Endometrial microvascular endothelial cells (primary cell): ENCODE data around the gene OPA1. TPM values are rescaled to one million over a fixed set of nuclear protein-coding genes. Genes with fewer than 3 reads are reported as not detected.

Source experiments
- in situ Hi-C: cut with HindIII; loops from 2 replicates; pipeline ENCODE4 v1.10.0; 2017; ENCODE audit warnings: low sequenced_read_pairs, low pct_unique_long_range_greater_than_20kb; ENCODE audit errors: inconsistent ontology term
- total RNA-seq: library from RNA; depleted of rRNA; stranded (reverse); fragments of >200 nt; gene quantifications from one replicate; pipeline ENCODE4 v1.2.3, GENCODE V29; 2015; ENCODE audit errors: inconsistent ontology term

The OPA1 gene
- total RNA-seq, 1 donor from 2014 or later: 37.5 TPM

DNA sequence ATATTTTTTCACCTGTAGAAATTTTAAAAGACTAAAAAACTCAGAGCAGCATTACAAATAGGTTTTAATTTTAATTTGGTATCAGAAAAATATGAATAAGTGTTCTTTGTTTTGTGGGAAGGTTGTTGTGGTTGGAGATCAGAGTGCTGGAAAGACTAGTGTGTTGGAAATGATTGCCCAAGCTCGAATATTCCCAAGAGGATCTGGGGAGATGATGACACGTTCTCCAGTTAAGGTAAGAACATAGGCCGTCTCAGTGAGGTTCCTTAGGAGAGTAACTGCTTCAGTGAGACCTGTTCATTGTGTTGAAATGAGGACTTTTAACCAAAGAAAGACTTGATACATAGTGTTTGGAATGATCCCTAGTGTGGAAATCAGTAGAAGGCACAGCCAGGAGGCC is 44.8 kb downstream of the OPA1 start:
- in situ Hi-C loops: no loop called here

DNA sequence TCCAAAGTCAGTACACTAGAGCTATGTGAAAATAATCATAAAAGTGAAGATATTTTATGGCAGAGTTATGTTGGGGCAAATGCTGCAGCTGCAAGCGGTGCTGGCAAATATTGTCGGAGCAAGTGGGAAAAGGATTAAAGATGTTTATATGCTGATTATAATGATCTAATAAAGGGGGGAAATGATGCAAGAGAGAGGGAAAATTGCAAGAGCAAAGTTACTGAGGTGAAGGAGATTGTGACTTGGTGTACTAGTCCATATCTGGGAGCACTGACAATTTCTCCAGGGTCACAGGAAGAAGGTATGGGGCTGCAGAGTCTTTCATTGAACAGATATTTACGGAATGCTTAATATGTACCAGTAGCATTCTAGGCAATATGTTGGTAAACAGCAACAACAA is 45.8 kb downstream of the OPA1 start:
- in situ Hi-C loops: no loop called here

DNA sequence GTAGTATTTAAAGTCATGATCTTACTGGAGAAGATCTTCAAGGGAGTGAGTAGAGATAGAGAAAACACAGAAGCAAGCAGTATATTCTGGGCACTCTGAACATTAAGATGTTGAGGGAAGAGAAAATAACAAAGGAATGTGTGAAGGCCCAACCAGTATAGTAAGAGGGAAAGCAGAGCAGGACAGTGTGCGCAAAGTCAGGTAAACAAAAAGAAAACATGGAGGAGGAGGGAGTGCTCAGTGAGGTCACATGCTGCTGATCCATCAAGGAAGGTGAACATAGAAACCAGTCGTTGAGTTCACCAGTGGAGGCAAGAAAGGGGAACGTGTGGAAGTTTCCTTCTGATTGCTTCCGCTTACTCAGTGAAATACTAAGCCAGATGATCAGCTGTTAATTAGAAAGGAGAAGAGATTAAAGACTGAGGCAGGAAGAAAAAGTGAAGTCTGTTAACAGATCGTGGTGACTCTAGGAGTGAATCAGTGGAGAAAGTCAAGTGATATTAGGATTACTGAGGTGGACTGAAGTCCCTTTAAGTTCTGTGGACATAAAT is 47.2 kb downstream of the OPA1 start:
- in situ Hi-C loops: no loop called here

DNA sequence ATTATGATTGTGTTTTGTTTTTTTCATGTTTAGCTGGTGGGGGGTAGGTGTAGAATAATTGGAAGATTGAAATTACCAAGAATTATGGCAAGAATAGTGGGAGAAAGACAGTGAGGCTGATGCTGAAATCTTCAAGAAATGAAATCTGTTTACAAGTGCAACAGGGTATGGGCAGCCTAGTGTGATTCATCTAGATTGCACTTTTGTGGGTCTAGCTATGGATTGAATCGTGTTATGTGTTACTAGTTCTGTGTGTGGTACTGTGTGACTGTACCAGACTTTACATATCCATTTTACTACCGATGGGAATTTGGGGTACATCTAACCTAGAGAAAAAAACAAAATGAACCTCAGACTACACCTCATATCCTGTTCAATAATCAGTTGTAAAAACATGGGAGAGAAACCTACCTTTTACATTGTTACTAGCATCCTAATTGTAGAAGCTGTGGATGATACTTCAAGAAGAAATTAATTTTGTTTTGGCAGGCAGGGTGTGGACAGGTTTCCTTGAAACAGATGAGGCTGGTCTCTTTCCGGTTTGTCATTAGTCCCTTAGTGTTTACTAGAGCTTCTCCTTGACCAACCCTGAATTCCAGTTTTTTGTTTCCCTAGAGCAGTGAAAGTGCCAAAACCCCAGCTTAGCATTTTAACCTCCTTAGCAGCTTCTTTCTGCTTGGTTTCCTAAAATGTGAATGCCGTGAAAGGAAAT is 47.9 kb downstream of the OPA1 start:
- in situ Hi-C loops: no loop called here

DNA sequence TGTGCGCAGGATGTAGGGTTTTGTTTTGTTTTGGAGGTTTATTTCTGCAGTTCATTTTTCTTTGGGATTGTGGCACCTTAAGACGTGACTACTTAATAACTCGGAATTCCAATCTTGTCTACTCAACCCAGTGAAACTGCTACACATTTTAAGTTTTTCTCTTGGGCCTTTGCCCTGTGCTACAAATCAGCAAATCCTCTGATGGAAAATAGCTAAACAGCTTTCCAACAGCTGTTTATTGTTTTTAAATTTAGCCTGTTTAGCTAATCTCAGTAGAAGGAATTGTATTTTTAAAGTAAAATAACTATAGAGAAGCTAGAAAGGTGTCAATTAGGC is 48.4 kb downstream of the OPA1 start:
- in situ Hi-C loops: no loop called here

DNA sequence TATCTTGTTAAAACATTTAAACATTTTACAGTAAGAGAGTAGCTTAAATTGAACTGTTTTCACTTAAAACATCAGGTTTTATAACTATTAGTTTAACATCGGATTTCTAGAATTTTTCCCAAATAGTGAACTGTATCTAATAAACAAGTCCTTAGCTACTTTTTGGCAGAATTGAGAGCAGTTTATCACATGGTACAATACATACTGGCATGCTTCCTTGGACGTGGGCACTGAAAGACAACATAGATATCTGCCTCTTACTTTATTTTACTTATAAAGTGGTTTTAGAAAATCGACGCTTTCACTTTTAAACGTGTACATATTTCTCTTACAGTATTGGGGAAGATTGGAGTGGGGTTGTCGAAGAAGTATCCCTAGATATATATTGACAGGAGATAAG is 52.8 kb downstream of the OPA1 start:
- in situ Hi-C loops: no loop called here

DNA sequence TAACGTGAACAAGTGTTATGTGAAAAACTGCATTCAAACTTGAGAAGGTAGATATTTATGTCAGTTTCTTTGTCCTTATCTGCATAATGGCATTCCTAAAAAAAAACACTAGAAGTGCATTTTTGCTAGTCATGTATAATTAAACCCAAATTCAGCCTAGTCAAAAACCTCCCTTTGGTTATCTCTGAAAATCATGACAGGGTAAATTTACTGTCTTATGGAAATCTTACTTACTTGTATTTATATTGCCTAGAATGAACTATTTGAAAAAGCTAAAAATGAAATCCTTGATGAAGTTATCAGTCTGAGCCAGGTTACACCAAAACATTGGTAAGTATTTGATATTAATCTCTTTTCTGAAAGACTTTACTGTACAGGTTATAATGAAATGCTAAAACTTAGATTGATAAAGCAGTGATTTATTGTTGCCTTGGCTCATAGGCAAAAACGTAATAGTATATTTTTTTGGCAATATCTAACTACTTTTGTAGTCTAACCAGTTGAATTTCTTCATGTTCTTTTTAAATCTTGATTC is 55.6 kb downstream of the OPA1 start:
- in situ Hi-C loops: no loop called here

DNA sequence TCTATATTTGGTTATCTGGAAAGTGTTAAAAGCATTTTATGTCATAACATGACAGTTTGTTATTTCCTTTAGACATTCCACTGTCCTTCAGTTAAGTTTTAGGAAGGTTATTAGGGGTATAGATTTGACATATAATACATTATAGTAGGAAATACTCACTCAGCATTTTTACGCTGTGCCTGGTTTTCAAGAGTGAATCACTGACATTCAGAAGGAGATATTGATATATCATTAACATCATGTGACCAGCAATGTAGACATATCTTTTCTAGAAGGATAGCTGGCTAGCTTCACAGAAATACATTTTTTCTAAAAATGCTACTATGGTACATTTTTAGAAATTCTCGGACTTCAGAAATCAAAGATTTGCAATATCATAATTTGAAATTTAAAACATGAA is 57.6 kb downstream of the OPA1 start:
- in situ Hi-C loops: no loop called here

DNA sequence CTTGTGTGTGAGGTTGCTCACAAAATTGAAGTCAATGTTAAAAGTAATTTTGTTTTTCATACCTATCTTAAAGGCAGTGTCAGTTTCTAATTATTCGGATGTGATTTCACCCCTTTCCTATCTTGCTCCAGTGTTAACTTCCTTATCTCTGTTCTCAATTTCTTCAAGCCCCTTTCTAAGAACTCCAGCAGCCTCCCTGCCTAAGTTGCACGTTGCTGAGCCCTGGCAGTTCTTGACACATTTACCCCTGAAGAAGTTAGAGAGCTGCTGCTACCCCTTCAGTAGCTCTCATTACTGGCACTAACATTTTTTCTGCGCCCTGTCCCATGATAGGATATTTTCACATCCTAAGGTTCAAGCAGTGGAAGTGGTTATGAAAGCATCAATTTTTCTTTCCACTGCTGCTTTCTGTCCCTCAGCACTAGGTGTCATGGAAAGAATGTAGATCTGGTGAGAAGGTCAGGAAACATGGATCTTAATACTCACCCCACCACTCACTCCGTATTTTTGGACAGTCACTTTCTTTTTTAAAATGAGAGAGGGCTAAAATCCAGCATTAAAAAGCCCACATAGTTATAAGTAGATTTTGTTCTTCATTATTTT is 62.9 kb downstream of the OPA1 start:
- in situ Hi-C loops: no loop called here

DNA sequence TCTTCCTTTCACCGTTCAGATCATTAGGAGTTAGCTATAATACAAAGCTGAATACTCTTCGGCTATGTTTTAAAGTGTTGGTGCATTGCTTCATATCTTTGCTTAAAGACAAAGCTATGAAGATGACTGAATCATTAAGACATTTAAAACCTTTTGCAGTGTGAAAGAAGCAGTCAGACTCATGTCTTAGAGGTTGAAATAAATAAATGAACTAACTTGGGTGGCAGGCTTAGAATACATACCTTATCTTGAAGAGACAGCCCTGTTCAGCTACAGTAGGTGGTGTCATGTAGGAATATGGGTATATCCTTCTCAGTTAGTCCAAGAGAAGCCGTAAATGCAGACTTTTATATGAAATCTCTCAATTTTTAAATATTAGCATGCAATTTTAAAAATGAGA is 63.4 kb downstream of the OPA1 start:
- in situ Hi-C loops: no loop called here

DNA sequence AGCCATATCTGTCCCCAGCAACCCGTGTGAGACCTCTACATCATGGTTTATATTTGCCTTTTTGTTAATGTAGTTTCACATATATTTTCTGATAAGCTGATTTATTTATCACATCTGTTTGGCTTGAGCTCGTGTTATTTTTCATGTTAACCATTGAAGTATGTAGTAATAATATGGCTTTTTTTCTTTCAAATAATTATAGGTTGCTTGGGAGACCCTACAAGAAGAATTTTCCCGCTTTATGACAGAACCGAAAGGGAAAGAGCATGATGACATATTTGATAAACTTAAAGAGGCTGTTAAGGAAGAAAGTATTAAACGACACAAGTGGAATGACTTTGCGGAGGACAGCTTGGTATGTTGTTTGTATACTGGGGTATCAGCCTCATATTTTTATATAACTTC is 63.9 kb downstream of the OPA1 start:
- in situ Hi-C loops: no loop called here

DNA sequence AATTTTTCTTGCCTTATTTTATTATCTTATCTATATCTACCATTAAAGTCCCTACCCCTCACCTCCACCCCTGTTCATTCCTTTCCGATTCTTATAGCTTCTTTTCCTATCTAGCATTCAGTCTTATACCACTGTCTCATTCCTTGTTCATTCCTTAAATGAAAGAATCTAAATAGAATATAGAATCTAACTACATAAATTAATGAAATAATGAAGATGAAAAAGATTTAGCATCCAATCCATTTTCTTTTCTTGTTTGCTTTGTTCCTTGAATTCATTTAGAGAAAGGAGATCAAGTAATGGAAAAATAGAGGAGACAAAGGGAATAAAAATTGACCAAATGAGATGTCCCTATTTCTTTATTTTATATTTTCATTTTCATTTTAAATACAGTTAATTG is 67.2 kb downstream of the OPA1 start:
- in situ Hi-C loops: no loop called here

DNA sequence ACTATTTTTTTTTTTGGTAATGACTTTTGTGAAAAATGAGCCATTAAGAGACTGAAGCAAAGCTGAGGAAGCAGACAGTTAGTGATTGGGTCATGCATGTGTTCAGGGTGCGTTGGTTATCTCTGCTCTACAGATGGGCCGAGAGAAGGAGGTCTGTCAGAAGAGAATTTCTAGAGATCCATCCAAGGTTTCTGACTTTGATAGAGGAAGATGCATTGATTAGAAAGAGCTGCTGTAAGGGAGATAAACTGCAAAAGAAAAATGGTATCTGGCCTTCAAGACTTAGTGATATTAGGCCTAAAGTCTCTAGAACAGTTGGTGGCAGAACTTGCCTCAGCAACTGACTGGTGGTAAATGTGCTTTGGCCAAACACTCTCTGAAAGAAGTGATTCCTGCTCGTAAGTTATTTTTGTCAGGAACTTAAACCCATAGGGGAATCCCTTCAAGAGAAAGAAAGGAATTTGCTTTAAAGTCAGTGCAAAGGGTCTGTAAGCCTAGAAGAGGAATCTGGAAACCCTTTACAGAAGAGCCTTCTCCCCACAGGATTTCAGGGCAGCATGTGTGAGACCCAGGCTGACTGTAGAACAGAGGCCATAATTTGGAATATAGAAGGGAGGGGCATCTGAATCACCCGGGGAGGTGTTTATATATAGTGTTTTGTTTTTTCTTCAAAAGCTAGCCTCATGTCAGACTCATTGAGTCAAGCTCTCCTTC is 67.8 kb downstream of the OPA1 start:
- in situ Hi-C loops: no loop called here

DNA sequence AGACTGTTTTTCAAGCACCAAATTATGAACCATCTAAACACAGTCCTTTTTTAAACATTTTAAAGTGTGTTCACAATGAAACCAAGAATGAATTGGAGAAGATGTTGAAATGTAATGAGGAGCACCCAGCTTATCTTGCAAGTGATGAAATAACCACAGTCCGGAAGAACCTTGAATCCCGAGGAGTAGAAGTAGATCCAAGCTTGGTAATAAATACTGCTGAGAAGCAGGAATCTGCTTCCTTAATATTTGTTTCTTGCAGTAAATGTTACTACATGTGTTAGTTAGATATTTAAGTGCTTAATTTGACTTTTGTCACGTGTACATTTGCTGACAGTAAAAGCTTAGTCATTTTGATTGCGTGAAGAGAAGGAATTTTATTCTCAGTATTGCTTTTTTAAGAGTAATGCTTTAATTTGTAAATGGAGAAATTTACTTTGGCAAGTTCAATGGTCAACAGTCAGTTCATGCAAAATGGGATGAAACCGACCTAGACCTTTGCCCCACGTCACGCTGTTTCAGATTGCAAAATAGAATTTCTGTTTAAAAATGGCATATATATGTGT is 69.8 kb downstream of the OPA1 start:
- in situ Hi-C loops: no loop called here

DNA sequence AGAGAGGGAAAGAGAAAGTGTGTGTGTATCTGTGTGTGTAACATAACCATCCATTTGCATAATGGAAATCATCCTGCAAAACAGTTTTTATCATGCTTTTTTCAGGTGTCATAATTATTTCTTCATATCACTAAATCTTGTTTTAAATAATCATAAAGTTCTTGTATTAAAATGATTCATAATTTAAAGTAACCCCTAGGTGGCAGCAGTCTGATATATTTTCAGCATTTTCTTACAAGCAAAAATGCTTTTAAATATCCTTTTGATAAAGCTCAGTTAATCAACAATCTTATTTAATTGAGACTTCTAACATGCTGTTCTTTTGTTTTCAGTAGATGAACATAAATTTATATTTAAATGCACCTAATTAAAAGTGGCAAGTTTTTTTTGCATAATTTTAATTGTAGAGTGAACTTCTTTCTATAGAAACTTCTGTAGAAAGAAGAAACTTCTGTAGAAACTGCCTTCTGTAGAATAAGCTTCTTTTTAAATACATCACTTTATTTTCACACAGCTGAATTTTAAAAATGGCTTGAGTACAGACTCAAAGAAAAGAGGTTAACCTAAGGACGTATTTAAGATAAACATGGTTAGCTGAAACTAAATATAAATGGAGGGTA is 72.5 kb downstream of the OPA1 start:
- in situ Hi-C loops: no loop called here

DNA sequence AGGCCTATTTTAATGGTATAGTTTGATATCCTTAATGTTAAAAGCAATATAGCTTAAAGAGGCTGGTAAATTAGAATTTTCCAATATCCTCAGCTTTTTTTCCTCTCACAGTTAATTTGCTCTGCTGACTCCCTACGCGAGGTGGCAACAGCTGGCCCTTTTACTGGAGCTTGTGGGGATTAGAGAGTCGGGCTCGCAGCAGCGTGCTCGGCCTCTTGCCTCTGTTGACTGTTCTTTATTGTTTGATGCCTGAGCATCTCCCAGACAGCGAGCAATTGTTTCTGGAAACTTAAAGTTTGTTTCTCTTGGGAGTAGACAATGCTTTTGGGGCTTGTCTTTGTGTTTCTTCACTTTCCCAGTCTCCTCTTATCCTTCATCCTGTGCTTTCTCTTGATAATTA is 80.8 kb downstream of the OPA1 start:
- in situ Hi-C loops: no loop called here

DNA sequence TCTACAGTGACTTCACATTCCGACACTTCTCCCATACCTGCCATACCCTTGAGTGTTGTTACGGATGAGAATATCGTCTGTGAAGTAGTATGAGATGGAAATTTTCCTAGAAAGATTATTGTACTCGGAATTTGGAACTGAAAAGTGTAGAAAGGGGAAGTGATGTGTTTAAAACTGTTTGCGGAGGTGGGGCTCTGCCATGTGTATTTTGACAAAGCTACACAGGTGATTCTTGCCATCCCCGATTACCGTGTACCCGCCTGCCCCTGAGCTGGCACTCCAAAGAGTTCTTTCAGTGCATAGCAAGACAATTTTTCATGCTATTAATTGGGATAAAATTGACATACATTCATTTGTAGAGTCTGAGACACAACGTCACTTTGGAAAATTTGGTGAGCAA is 81.7 kb downstream of the OPA1 start:
- in situ Hi-C loops: no loop called here

DNA sequence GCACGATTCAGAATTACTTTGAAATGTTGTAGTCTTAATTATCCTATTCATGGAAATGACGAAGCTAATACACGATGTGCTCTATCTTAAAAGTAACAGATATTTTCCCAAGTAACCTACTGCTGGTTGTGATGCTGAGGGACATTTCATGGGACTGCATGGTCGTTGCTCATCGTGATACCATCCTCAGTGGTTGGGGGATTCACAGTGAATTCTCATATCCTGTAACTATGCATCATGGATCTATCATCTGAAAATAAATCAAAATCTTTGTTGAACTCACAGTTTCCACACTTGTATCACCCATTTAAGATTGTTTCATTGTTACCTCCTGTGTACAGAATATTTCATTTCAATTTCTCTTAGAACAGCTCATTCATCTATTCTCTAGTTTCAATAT is 84.7 kb downstream of the OPA1 start:
- in situ Hi-C loops: no loop called here

DNA sequence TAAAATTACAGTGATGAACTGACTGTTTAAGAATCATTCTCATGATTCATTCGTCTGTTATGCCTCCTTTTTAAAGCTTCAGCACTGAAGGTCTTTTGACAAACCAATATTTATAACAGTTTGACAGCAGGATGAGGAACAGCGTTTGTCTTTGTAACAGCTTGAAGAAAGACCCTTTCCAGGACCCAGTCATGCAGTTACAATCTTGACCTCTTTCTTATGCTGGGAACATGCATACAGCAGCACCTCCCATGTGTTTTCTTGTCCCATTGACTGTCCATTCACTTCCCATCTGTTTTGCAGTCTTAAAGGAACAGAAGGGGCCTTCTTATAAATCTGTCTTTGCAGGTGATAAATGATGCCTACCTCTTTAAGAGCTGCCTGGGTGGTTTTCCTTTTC is 87.2 kb downstream of the OPA1 start:
- in situ Hi-C loops: no loop called here
